Heart right ventricle (tissue), 16 donors: ENCODE results near the gene TP63. TPM values are rescaled to one million over a fixed set of nuclear protein-coding genes. Genes with fewer than 3 reads are reported as not detected.

ENCODE experiments used
- ATAC-seq, 8 donors: fragments of 200-7000 bp; cut with Tn5 transposase; one replicate each; pipeline ENCODE4 v1.9.1; 2020; ENCODE audit warnings: mild to moderate bottlenecking in 8 of 8, moderate library complexity in 8 of 8, moderate number of reproducible peaks in 1 of 8
- DNase-seq, 2 donors: peaks; one replicate each; pipeline ENCODE4 v3.0.0-alpha.2; 2020
- H3K27ac ChIP-seq, 10 donors: fragments of 200-600 bp; sonication (generic) in 2 of 10; one replicate each; pipeline versions ENCODE4 v1.5.0 to v1.8.0; 2020 to 2022; ENCODE audit warnings: mild to moderate bottlenecking in 3 of 10
- H3K27me3 ChIP-seq, 7 donors: fragments of 200-600 bp; one replicate each; pipeline ENCODE4 v1.8.0; 2021 to 2022; ENCODE audit warnings: mild to moderate bottlenecking in 2 of 7
- H3K36me3 ChIP-seq, 9 donors: fragments of 200-600 bp; sonication (generic) in 1 of 9; one replicate each; pipeline versions ENCODE4 v1.5.0 to v1.8.0; 2020 to 2022; ENCODE audit warnings: mild to moderate bottlenecking in 2 of 9
- H3K4me1 ChIP-seq, 9 donors: fragments of 200-600 bp; sonication (generic) in 1 of 9; one replicate each; pipeline versions ENCODE4 v1.5.0 to v1.8.0; 2020 to 2022; ENCODE audit warnings: mild to moderate bottlenecking in 4 of 9
- H3K4me3 ChIP-seq, 10 donors: fragments of 200-600 bp; sonication (generic) in 2 of 10; one replicate each; pipeline versions ENCODE4 v1.5.0 to v1.8.0; 2020 to 2022; ENCODE audit warnings: mild to moderate bottlenecking in 7 of 10, moderate library complexity in 2 of 10
- H3K9me3 ChIP-seq, 11 donors: fragments of 200-600 bp in 10 of 11; sonication (generic) in 2 of 11; one replicate each; pipeline versions ENCODE4 v1.5.0 to v1.8.0; 2013 to 2022; ENCODE audit warnings: mild to moderate bottlenecking in 2 of 11, control low read depth in 1 of 11, moderate library complexity in 1 of 11
- WGBS, 2 donors: extraction: QIAGEN DNeasy Blood & Tissue Kit; methylation state at CpG; one replicate each; pipeline ENCODE4 v1.1.7; 2013; ENCODE audit warnings: inconsistent platforms in 1 of 2; 5-methylcytosine and 5-hydroxymethylcytosine counted together
- intact Hi-C, 10 donors: fragments of 100-400 bp; cut with DNase I; formaldehyde crosslinking; loops; one replicate each; pipeline versions ENCODE4 v1.11.1 to v1.14.2; 2022
- polyA plus RNA-seq, 2 donors: library from polyadenylated mRNA; stranded (reverse); fragments of 200-250 nt; gene quantifications; one replicate each; pipeline ENCODE4 v1.2.3, GENCODE V29; 2013
- total RNA-seq, 10 donors: library from RNA; stranded (reverse); fragmentation: NEBNext Ultra II Directional in 3 of 10; extraction: Animal tissue kit (Norgen Biotek cat#: 25700) in 3 of 10; gene quantifications; one replicate each; pipeline versions ENCODE4 v1.2.1 to v1.2.4, GENCODE V29; 2021 to 2023
- TF ChIP-seq, protein P1 (sequence below), 9 donors: fragments of 200-600 bp; sonication (generic) in 2 of 9; IDR thresholded peaks; one replicate each; pipeline versions ENCODE4 v1.5.0 to v1.8.0; 2021 to 2022; ENCODE audit warnings: antibody characterized with exemption in 9 of 9, mild to moderate bottlenecking in 5 of 9, moderate library complexity in 1 of 9
- donor health status: Arrhythmogenic right ventricular cardiomyopathy.
- donor health status: ischemic (EF 13 %, LVEDD 7.1; RV severe dilation, severe dysfunction).
- donor health status: healthy with polysubstance abuse.
- donor health status: DM: no; HTN: yes; CAD: no.
- donor health status: DM: no; HTN: no; CAD: no.
- donor health status: ischemic (EF 25% LVEDD 6.9; RV normal size, moderate dysfunction).
- donor health status: ischemic (EF 25% LVEDD 5.7; RV mildly dilated, moderate dysfunction).
- donor health status: healthy.
- donor health status: DM: yes; HTN: yes; CAD: no.
- donor health status: Ischemic cardiomyopathy.
- donor health status: ischemic (EF 35%, LVEDD 5.7; RV mildly dilated, moderate dysfunction).
- donor health status: nonischemic (EF 11% LVEDD 7.7; RV severe dilation, severe dysfunction).
- donor health status: DM: yes; HTN: yes; CAD: no.
- donor health status: PGD.
- donor health status: ischemic (EF 29% LVEDD 5.4; RV normal size, mild dysfunction).
- donor health status: nonischemic (EF 23%, LVEDD 6.1; RV moderate dilation, normal function).

Gene TP63
- total and polyA plus RNA-seq, 12 donors = 0.07 to 1.5 (median 0.49) TPM

DNA sequence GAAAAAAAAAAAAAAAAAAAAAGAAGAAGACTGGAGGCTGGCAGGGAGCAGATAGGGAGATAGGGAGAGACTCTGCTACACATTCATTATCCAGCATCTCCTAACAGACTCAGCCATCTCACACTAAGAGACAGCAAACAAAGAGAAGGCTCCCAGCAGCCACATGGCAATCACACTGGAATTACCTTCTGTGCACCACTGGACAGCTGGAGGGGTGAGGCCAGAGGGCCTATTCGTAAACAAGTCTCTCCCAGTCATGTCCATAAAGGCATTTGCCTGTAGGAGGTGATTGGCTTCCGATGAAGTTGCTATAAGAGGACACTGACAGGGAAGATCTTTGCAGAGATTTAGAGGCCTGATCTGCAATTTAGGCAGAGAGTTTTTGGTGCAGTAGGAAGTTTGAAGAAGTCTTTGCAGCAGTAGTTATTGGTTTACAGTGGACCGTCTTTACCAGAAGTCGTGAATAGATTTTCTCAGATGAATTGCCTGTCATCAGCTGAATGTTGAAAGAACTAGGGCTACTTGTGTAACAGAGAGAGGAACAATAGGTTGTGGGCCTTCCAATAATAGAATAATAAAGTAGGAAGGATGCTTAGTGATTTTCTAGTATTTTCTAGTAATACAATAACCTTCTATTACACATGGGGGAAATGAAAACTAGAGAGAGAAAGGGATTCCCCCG lies 89.7 kb downstream of the TP63 start:
- Histone ChIP-seq H3K36me3 (no peaks in the 10 kb centered on the region), H3K27ac (no peak overlapping the region), H3K27me3 (no peaks in the 10 kb centered on the region), H3K9me3 (no peaks in the 10 kb centered on the region), H3K4me3 (no peak overlapping the region), H3K4me1 (no peaks in the 10 kb centered on the region)
- intact Hi-C loops = loop anchor here in 1 of 10 donors (1.0 kb wide), 1 partner anchor 39 kb away; no protein-coding TSS in a partner anchor
- TF ChIP-seq, protein P1, sequence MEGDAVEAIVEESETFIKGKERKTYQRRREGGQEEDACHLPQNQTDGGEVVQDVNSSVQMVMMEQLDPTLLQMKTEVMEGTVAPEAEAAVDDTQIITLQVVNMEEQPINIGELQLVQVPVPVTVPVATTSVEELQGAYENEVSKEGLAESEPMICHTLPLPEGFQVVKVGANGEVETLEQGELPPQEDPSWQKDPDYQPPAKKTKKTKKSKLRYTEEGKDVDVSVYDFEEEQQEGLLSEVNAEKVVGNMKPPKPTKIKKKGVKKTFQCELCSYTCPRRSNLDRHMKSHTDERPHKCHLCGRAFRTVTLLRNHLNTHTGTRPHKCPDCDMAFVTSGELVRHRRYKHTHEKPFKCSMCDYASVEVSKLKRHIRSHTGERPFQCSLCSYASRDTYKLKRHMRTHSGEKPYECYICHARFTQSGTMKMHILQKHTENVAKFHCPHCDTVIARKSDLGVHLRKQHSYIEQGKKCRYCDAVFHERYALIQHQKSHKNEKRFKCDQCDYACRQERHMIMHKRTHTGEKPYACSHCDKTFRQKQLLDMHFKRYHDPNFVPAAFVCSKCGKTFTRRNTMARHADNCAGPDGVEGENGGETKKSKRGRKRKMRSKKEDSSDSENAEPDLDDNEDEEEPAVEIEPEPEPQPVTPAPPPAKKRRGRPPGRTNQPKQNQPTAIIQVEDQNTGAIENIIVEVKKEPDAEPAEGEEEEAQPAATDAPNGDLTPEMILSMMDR (IDR thresholded peaks at IDR 0.05) = no peak
- DNase-seq = no peak
- 85 to 95% methylated on average over 5 of the region's 5 CpGs for WGBS, 2 donors
- ATAC-seq = no peak

DNA sequence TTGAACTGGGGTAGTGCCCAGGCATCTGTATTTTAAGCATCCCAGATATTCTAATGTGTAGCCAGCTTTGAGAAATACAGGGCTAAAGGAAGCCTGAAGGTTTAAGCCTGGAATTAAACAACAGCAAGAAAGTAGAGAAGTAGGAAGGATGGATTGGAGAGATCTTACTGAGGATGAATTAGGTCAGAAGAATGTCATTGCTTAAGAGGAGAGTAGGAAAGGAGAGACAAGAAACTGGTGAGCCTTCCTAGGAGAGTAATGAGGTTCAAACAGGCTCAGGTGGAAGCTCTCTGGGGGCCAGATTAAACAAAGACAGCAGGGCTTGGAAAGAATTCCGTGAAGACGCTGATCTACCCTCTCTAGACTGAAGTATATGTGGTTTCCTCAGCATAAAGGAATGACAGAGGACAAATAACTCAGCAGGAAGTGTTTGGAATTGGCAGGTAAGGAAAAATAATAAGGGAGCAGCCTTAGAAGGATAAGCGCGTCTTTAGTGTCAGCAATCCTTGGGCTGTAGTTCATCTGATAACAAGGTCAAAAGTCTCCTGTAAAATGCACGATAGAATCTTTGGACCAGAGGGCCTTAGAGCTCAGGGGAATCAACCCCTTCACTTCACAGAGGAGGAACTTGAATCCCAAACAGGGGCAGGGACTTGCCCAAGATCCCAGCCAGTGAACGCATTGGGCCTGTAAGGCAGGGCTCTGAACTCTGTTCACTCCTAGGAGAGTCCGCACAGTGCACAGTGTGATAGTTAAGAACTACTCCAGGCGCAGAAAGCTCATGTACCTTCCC lies 90.9 kb downstream of the TP63 start:
- TF ChIP-seq, protein P1 (IDR thresholded peaks at IDR 0.05) = no peak
- WGBS, 2 donors = 83 to 88% methylated on average over 8 of the region's 8 CpGs
- ATAC-seq (no peak), DNase-seq (no peak)
- no peak overlapping the region for H3K4me3 ChIP-seq
- intact Hi-C loops = no loop called here
- no peaks in the 10 kb centered on the region for H3K4me1 ChIP-seq
- H3K27ac ChIP-seq = no peak overlapping the region
- no peaks in the 10 kb centered on the region for H3K27me3 ChIP-seq
- H3K36me3 ChIP-seq = no peaks in the 10 kb centered on the region
- no peaks in the 10 kb centered on the region for H3K9me3 ChIP-seq

DNA sequence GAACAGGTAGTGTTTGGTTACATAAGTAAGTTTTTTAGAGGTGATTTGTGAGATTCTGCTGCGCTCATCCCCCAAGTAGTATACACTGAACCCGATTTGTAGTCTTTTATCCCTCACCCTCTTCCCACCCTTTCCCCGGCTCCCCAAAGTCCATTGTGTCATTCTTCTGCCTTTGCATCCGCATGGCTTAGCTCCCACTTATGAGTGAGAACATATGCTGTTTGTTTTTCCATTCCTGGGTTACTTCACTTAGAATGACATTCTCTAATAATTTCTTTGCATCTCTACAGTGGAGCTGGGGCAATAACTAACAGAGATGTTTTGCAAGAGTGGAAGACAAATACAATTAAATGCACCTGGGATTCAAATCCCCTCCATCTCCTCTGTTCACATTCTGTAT lies 93.2 kb downstream of the TP63 start:
- WGBS, 2 donors = 75 to 78% methylated on average over 4 of the region's 4 CpGs
- H3K36me3 ChIP-seq = no peaks in the 10 kb centered on the region
- peaks cover 0 to 5% (median 0%) of the 10 kb centered on the region in 9 donors for H3K4me1 ChIP-seq
- TF ChIP-seq, protein P1 (IDR thresholded peaks at IDR 0.05) = no peak
- intact Hi-C loops = no loop called here
- H3K4me3 ChIP-seq = no peak overlapping the region
- H3K9me3 ChIP-seq = no peaks in the 10 kb centered on the region
- ATAC-seq (no peak), DNase-seq (no peak)
- no peak overlapping the region for H3K27ac ChIP-seq
- H3K27me3 ChIP-seq = no peaks in the 10 kb centered on the region

DNA sequence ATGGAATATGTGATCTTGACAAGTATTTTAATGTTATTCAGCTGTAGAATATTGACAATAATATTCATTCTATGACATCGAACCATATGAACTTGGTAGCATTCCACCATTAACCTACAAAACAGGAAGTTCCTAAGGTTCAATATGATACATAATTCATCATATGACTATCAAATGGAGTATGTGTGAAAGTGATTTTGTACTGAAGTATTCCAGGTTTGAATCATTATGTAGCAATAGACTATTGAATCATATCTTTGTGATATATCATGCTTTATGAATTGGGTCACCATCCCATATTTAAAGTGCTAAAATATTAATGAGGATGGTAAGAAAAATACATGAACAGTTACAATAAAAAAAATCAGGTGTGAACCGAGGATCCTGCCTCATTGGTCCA lies 95.1 kb downstream of the TP63 start:
- H3K4me1 ChIP-seq = peaks cover 0 to 5% (median 0%) of the 10 kb centered on the region in 9 donors
- H3K36me3 ChIP-seq = no peaks in the 10 kb centered on the region
- intact Hi-C loops = no loop called here
- no peaks in the 10 kb centered on the region for H3K9me3 ChIP-seq
- 94% methylated on average over 2 of the region's 2 CpGs for WGBS, 2 donors
- ATAC-seq (no peak), DNase-seq (no peak)
- H3K27me3 ChIP-seq = no peaks in the 10 kb centered on the region
- TF ChIP-seq, protein P1 (IDR thresholded peaks at IDR 0.05) = no peak
- H3K27ac ChIP-seq = no peak overlapping the region
- no peak overlapping the region for H3K4me3 ChIP-seq
